Upper lobe of left lung (tissue), 4 donors: Measurements from ENCODE around the gene NDUFB2.

Experiments used
- EP300 ChIP-seq, 4 donors: sonication (generic); formaldehyde crosslinking; IDR thresholded peaks; one replicate each; pipeline ENCODE4 v1.5.1; 2017; ENCODE audit warnings: antibody characterized with exemption in 4 of 4, control low read depth in 2 of 4
- POLR2A ChIP-seq, 4 donors: fragments of 450-650 bp; IDR thresholded peaks; one replicate each; pipeline ENCODE4 v1.5.1; 2016 to 2017; ENCODE audit warnings: antibody characterized with exemption in 4 of 4, mild to moderate bottlenecking in 2 of 4
- POLR2AphosphoS5 ChIP-seq, 2 donors: sonication (generic); formaldehyde crosslinking; IDR thresholded peaks; one replicate each; pipeline ENCODE4 v1.5.1; 2017; ENCODE audit warnings: antibody characterized with exemption in 2 of 2
- TF ChIP-seq, protein P1 (sequence below), 6 experiments: fragments of 450-650 bp in 4 of 6; fragments of 200-600 bp in 2 of 6; sonication (generic) in 2 of 6; IDR thresholded peaks; one replicate each; pipeline ENCODE4 v1.5.1; 2016 to 2019; ENCODE audit warnings: antibody characterized with exemption in 6 of 6

DNA sequence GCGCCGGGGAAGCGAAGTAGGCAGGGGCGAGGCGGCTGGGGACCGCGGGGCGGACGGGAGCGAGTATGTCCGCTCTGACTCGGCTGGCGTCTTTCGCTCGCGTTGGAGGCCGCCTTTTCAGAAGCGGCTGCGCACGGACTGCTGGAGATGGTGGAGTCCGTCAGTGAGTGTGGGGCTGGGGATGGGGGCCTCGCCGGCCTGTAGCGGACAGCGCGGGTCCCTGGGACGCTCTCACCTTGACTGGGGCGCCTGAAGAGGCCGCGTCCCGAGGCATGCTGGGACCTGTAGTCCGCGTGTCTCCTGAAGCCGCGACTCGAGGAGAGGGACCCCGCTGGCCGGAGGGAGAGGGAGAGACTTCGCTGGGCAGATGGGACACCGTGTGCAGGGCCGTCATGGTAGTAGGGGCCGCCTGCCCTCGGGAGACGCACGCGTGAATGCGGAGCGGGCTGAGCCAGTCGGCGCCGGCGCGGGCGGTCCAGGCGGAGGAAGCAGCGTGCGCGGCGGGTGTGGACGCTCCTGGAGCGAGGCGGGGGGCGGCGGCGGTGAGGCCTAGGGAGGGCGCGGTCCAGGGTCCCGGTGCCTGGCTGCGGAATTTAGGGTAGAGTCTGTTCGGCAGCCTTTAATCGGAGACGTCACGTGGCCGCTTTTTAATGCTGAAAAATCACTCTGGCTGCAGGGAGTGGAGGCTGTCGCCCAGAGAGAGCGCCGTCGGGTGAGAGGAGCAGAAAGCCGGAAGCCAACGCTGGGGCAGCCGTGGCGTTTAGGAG, at the start of gene NDUFB2:
- TF ChIP-seq, protein P1, sequence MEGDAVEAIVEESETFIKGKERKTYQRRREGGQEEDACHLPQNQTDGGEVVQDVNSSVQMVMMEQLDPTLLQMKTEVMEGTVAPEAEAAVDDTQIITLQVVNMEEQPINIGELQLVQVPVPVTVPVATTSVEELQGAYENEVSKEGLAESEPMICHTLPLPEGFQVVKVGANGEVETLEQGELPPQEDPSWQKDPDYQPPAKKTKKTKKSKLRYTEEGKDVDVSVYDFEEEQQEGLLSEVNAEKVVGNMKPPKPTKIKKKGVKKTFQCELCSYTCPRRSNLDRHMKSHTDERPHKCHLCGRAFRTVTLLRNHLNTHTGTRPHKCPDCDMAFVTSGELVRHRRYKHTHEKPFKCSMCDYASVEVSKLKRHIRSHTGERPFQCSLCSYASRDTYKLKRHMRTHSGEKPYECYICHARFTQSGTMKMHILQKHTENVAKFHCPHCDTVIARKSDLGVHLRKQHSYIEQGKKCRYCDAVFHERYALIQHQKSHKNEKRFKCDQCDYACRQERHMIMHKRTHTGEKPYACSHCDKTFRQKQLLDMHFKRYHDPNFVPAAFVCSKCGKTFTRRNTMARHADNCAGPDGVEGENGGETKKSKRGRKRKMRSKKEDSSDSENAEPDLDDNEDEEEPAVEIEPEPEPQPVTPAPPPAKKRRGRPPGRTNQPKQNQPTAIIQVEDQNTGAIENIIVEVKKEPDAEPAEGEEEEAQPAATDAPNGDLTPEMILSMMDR (IDR thresholded peaks at IDR 0.05): no peak
- TF ChIP-seq POLR2A (IDR thresholded peaks at IDR 0.05) (peak in 3 of 4 donors; percentile 51 to 93 (median 83)), EP300 (IDR thresholded peaks at IDR 0.05) (no peak), POLR2AphosphoS5 (IDR thresholded peaks at IDR 0.05) (peak; percentile 81 to 89)
